GM10248 (cell line): ENCODE results near the gene ST7L.

Source experiments
- CTCF ChIA-PET: fragments of 300-600 bp; sonication (Branson Sonifier 250); formaldehyde crosslinking; extraction: SDS; loops from one replicate; lab custom pipeline; 2021; ENCODE audit warnings: antibody characterized with exemption; lab: Yijun Ruan, JAX
- POLR2A ChIA-PET: fragments of 350-650 bp; sonication (Branson Sonifier 250); formaldehyde crosslinking; extraction: SDS; loops from one replicate; lab custom pipeline; 2020; ENCODE audit warnings: antibody characterized with exemption; lab: Yijun Ruan, JAX
- DNase-seq: peaks from one replicate; pipeline ENCODE4 v3.0.0; 2012; ENCODE audit errors: extremely low spot score
- CTCF ChIP-seq: IDR thresholded peaks from 2 replicates; pipeline ENCODE4 v1.5.1; 2012; ENCODE audit warnings: mild to moderate bottlenecking, low read depth; ENCODE audit errors: extremely low read depth, missing control alignments, control extremely low read depth

The ST7L gene

DNA sequence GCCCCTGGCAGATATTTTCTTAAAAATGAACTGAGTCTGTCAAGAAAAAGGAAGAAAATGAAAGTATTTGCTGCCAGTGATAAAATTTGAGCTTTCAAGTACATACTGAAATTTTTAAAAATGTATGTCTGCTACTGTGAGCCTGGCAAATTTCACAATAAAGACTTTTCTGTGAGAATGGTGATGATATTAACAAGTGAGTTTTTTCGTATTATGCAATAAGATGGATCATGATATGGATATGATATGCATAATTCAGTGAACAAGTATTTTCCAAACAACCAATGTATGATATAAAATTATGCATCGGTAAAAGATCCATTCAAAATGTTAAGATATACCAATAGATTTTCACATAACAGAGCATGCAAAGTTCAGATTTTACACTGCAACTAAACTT, 15.9 kb downstream of the ST7L start:
- CTCF ChIA-PET: interaction anchor here (1.0 to 1.6 kb wide), 4 partner anchors 11 to 137 kb away, joined by 3 to 5 read pairs (median 3); no protein-coding TSS in a partner anchor
- DNase-seq: no peak
- POLR2A ChIA-PET: interaction anchor here (0.7 kb wide), 1 partner anchor 196 kb away, joined by 6 read pairs; no protein-coding TSS in a partner anchor
- TF ChIP-seq CTCF: no peak

GRCh38 chr1:112599477-112599876, 19.5 kb downstream of the ST7L start:
- POLR2A ChIA-PET: no interaction called here
- TF ChIP-seq CTCF: no peak
- CTCF ChIA-PET: interaction anchor here (1.2 to 1.3 kb wide), 2 partner anchors 9 to 11 kb away, joined by 4 read pairs; no protein-coding TSS in a partner anchor
- no peak for DNase-seq

- POLR2A ChIA-PET: no interaction called here
- no peak for TF ChIP-seq CTCF
- DNase-seq: no peak
- CTCF ChIA-PET: interaction anchor here (1.3 to 2.0 kb wide), 2 partner anchors 25 to 92 kb away, joined by 4 read pairs; no protein-coding TSS in a partner anchor
Measured at GRCh38 chr1:112594208-112594876, 24.6 kb downstream of the ST7L start.

DNA sequence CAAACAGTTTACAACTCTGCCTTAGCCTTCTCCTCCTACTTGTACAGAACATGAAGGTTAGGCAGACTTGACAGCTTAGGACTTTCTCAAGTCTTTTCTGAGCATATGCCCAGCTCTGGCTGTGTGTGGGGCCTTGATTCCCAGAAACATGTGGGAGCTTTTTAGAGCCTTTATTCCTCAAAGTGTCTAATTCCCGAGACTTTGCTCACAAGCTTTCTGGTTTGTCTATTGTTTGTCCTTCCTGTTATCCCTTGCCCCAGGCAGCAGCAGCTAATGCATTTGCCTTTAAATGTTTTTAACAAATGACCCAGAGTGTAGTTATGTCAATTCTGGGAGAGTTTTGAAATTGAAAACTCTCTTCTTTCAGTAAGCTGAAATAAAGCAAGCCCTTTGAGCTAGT, 29.2 kb downstream of the ST7L start:
- ChIA-PET POLR2A (no interaction called here), CTCF (interaction anchor here (1.3 to 1.8 kb wide), 4 partner anchors 17 to 24 kb away, joined by 3 to 7 read pairs (median 4); no protein-coding TSS in a partner anchor)
- no peak for DNase-seq
- no peak for TF ChIP-seq CTCF

DNA sequence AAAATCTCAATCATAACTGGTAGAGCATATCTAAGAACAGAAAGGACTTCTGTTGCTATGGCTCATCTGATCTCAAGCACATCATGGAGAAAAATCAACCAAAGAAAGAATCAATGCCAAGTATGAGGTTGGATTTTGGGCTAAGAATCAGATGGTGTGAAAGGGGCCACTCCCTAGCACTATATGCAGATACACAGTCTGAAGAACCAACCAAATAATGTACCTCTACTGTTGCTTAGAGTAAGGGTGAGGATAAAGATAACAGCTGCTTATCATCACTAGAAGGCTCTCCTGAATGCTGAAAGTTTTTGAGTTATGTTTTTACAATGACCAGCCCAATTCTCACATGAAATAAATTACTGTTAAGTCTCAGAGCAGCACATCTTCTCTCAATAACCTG, 35.6 kb downstream of the ST7L start:
- CTCF ChIA-PET: interaction anchor here (1.2 kb wide), 1 partner anchor 20 kb away, joined by 3 read pairs; no protein-coding TSS in a partner anchor
- POLR2A ChIA-PET: no interaction called here

DNA sequence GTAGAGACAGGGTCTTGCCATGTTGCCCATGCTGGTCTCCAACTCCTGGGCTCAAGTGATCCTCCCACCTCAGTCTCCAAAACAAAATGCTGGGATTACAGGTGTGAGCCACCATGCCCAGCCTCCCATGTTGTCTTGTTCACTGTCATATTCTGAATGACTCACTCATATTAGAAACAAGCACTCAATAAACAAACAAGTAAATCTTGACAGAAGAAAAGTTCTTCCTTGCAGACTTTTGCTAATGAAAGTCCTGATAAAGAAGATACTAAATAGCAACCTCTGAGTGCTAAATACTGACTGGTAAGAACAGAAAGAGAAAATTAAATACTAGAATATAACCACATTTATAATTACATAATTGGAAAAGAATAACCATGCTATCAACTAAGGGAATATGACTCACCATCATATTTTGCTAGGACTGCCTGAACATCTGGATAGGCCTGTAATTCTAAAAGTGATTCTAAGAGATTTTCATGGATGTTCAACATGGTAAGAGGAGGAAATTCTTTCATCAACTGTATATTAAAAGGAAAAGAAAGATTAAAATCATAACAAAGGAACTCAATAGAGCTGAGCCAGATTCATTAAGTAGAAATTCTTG, 37.3 kb downstream of the ST7L start:
- POLR2A ChIA-PET: no interaction called here
- CTCF ChIA-PET: no interaction called here
- no peak for TF ChIP-seq CTCF
- DNase-seq: no peak

More for the DNA sequence above, 35.6 kb downstream of the ST7L start:
- TF ChIP-seq CTCF: no peak
- no peak for DNase-seq
